ENCODE results near the gene TGIF1.

GRCh38 chr18:3450799-3451182 is 819 bp downstream of the TGIF1 start:
- TF ChIP-seq YY1 (IDR thresholded peaks at IDR 0.05; ENCODE audit: insufficient read depth, insufficient read length) (no peak), SUZ12 (IDR thresholded peaks at IDR 0.05; ENCODE audit: extremely low read depth, insufficient read depth, insufficient read length) (no peak), ZNF274 (IDR thresholded peaks at IDR 0.05; ENCODE audit: low read depth, low read length) (no peak)

Data from NT2/D1 (cell line).